Astrocyte (in vitro differentiated cells and primary cell): ENCODE measurements around the gene CSK. TPM values are rescaled to one million over a fixed set of nuclear protein-coding genes. Genes with fewer than 3 reads are reported as not detected.
A peak's percentile ranks its signal among the peaks of the same experiment; 100 is the strongest.

Experiments used
- DNase-seq: peaks from one replicate; pipeline ENCODE4 v3.0.0-alpha.2; 2010; ENCODE audit warnings: low read depth
- FAIRE-seq: peaks from 2 replicates; lab custom pipeline; 2011; peaks lifted over from hg19 to GRCh38; lab: Jason Lieb, UNC
- H2AFZ ChIP-seq: 2 replicates; pipeline ENCODE4 v1.6.0; 2012; ENCODE audit warnings: low read depth, low read length, inconsistent platforms
- H3K27ac ChIP-seq: 2 replicates; pipeline ENCODE4 v1.5.1; 2011; ENCODE audit warnings: low read depth, low read length, inconsistent platforms
- H3K27me3 ChIP-seq: 2 replicates; pipeline ENCODE4 v1.6.0; 2011; ENCODE audit warnings: low read length, inconsistent platforms; ENCODE audit not compliant: insufficient read depth
- H3K36me3 ChIP-seq: 2 replicates; pipeline ENCODE4 v1.5.1; 2011; ENCODE audit warnings: low read length, inconsistent platforms; ENCODE audit not compliant: insufficient read depth
- H3K4me1 ChIP-seq: 2 replicates; pipeline ENCODE4 v1.5.1; 2011; ENCODE audit warnings: low read length, inconsistent platforms; ENCODE audit not compliant: insufficient read depth
- H3K4me2 ChIP-seq: 2 replicates; pipeline ENCODE4 v1.6.0; 2012; ENCODE audit warnings: low read length, inconsistent platforms
- H3K4me3 ChIP-seq: 2 replicates; pipeline ENCODE4 v1.5.1; 2011; ENCODE audit warnings: low read depth, mild to moderate bottlenecking, low read length, inconsistent platforms; ENCODE audit not compliant: insufficient read depth
- H3K79me2 ChIP-seq: 2 replicates; pipeline ENCODE4 v1.6.0; 2012; ENCODE audit warnings: mild to moderate bottlenecking, low read length, inconsistent platforms; ENCODE audit not compliant: insufficient read depth
- H3K9ac ChIP-seq: 2 replicates; pipeline ENCODE4 v1.6.0; 2012; ENCODE audit warnings: mild to moderate bottlenecking, low read length, inconsistent platforms
- H3K9me3 ChIP-seq: 2 replicates; pipeline ENCODE4 v1.5.1; 2012; ENCODE audit warnings: low read depth, mild to moderate bottlenecking, low read length, inconsistent platforms; ENCODE audit not compliant: insufficient read depth
- H4K20me1 ChIP-seq: 2 replicates; pipeline ENCODE4 v1.6.0; 2012; ENCODE audit warnings: low read length, inconsistent platforms; ENCODE audit not compliant: insufficient read depth
- H3K27ac Mint-ChIP-seq: one replicate; pipeline ENCODE4 v1.8.0; 2021; ENCODE audit warnings: mild to moderate bottlenecking, mixed read lengths; ENCODE audit not compliant: unreplicated experiment
- H3K27me3 Mint-ChIP-seq: one replicate; pipeline ENCODE4 v1.8.0; 2021; ENCODE audit warnings: low read depth, mixed read lengths; ENCODE audit not compliant: unreplicated experiment
- H3K36me3 Mint-ChIP-seq: one replicate; pipeline ENCODE4 v1.8.0; 2021; ENCODE audit warnings: low read depth, mixed read lengths; ENCODE audit not compliant: unreplicated experiment
- H3K4me1 Mint-ChIP-seq: one replicate; pipeline ENCODE4 v1.8.0; 2021; ENCODE audit warnings: low read depth, mixed read lengths; ENCODE audit not compliant: unreplicated experiment
- H3K4me3 Mint-ChIP-seq: one replicate; pipeline ENCODE4 v1.8.0; 2021; ENCODE audit warnings: mild to moderate bottlenecking, moderate library complexity, mixed read lengths; ENCODE audit not compliant: unreplicated experiment
- H3K9me3 Mint-ChIP-seq: one replicate; pipeline ENCODE4 v1.8.0; 2021; ENCODE audit warnings: mild to moderate bottlenecking, mixed read lengths; ENCODE audit not compliant: unreplicated experiment
- EZH2 ChIP-seq: IDR thresholded peaks from 2 replicates; pipeline ENCODE4 v1.6.1; 2012; ENCODE audit warnings: mild to moderate bottlenecking, low read length, inconsistent platforms; ENCODE audit not compliant: insufficient read depth
- total RNA-seq: library from RNA; stranded (reverse); gene quantifications from 2 replicates; pipeline ENCODE4 v1.2.1, GENCODE V29; 2021
- TF ChIP-seq, protein P1 (sequence below): IDR thresholded peaks from 2 replicates; pipeline ENCODE4 v1.5.1; 2011; ENCODE audit warnings: low read depth, mild to moderate bottlenecking, inconsistent platforms, low read length, moderate library complexity; ENCODE audit not compliant: insufficient read depth

Gene CSK
- total RNA-seq, 1 donor from 2014 or later: 49.8 TPM

DNA sequence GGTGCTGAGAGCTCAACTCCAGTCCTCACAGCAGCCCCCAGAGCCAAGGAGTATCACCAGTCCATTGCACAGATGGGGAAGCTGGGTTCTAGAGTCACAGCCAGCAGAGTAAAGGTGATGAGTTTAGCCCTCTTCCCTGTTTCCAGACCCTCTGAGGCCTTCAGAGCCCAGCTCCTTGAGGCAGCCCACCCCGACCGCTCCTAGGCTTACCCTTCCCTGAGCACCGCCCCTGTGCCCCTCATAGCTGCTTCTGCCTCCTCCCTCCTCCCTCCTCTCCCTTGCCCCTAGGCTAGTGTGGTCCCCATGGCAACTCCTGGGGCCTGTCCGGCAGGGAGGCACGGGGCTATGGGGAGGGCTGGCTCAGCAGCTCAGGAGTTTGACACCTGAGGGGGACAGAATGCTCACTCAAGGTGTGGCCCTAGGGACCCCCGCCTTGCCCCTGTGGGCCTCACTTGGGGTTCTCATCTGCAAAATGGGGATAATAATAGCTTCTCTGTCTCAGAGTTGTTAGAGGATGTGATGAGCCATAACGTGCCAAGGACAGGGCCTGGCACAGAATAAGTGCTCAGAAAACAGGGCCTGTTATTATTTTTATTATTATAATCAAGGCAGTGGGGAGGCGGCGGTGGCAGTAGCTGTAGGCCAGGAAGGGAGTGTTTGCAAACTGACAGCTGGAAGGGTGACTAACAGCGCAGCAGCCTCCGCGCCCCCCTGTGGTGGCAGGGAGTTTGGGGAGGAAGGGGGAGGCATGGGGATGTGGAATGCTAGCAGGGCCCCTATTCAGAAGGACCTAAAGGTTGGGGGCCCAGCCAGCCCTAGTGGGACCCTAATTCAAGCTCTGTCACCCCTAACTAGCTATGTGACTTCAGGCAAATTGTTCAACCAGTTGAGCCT is 11.5 kb downstream of the CSK start:
- no peak for FAIRE-seq
- Histone ChIP-seq H2AFZ (no peak overlapping the region), H3K27me3 (no peaks in the 10 kb centered on the region)

DNA sequence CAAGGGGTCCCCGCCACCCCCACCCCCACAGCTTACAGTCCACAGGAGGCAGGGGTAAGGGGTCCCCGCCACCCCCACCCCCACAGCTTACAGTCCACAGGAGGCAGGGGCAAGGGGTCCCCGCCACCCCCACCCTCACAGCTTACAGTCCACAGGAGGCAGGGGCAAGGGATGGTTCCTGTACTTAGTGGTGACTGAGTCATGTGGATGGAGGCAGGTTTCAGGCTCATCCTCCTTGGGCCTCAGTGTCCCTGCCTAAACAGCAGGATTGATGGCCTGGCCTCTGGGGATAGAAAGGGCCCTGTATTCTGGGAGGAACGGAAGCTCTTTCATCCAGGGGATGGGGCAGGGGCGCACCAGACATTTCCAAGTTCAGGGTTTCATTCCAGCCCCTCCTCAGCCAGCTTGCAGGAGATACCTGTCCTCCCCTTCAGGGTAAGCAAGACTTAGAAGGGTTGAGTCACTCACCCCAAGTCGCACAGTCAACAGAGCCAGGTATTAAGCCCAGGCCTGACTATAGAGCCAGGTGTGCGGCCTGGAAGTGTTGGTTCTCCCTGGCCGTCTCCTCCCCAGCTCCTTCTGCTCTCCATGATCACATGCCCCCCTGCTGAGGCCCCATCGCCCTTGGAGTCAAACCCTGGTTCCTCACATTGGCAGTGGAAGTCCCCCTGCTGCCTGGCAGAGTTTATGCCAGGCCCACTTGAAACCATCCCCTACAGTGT is 12.5 kb downstream of the CSK start:
- TF ChIP-seq, protein P1, sequence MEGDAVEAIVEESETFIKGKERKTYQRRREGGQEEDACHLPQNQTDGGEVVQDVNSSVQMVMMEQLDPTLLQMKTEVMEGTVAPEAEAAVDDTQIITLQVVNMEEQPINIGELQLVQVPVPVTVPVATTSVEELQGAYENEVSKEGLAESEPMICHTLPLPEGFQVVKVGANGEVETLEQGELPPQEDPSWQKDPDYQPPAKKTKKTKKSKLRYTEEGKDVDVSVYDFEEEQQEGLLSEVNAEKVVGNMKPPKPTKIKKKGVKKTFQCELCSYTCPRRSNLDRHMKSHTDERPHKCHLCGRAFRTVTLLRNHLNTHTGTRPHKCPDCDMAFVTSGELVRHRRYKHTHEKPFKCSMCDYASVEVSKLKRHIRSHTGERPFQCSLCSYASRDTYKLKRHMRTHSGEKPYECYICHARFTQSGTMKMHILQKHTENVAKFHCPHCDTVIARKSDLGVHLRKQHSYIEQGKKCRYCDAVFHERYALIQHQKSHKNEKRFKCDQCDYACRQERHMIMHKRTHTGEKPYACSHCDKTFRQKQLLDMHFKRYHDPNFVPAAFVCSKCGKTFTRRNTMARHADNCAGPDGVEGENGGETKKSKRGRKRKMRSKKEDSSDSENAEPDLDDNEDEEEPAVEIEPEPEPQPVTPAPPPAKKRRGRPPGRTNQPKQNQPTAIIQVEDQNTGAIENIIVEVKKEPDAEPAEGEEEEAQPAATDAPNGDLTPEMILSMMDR: no peak
- TF ChIP-seq EZH2: no peak
- Histone ChIP-seq H3K9ac (no peak overlapping the region), H3K9me3 (no peaks in the 10 kb centered on the region), H3K4me3 (no peak overlapping the region), H3K79me2 (peaks cover 90% of the 10 kb centered on the region), H3K4me2 (no peak overlapping the region), H2AFZ (no peak overlapping the region), H3K4me1 (peaks cover 40% of the 10 kb centered on the region), H3K27ac (no peak overlapping the region), H3K27me3 (no peaks in the 10 kb centered on the region), H4K20me1 (peaks cover 91% of the 10 kb centered on the region), H3K36me3 (no peaks in the 10 kb centered on the region)
- FAIRE-seq (no peak), DNase-seq (no peak)
- H3K4me3 Mint-ChIP-seq: no peak overlapping the region
- H3K36me3 Mint-ChIP-seq: no peaks in the 10 kb centered on the region
- H3K9me3 Mint-ChIP-seq: no peaks in the 10 kb centered on the region
- H3K4me1 Mint-ChIP-seq: peaks cover 29% of the 10 kb centered on the region
- no peaks in the 10 kb centered on the region for H3K27me3 Mint-ChIP-seq
- H3K27ac Mint-ChIP-seq: no peak overlapping the region

More for the DNA sequence above, 11.5 kb downstream of the CSK start:
- no peak overlapping the region for H3K27ac Mint-ChIP-seq
- Histone ChIP-seq H3K79me2 (peaks cover 92% of the 10 kb centered on the region), H3K4me2 (peak overlapping the region; percentile 26), H3K36me3 (no peaks in the 10 kb centered on the region), H3K27ac (peak overlapping the region; percentile 15), H3K4me3 (no peak overlapping the region), H3K4me1 (peaks cover 49% of the 10 kb centered on the region), H3K9me3 (no peaks in the 10 kb centered on the region), H3K9ac (peak overlapping the region; percentile 13), H4K20me1 (peaks cover 92% of the 10 kb centered on the region)
- DNase-seq: no peak
- no peak overlapping the region for H3K4me3 Mint-ChIP-seq
- peaks cover 2% of the 10 kb centered on the region for H3K36me3 Mint-ChIP-seq
- peaks cover 32% of the 10 kb centered on the region for H3K4me1 Mint-ChIP-seq
- H3K27me3 Mint-ChIP-seq: no peaks in the 10 kb centered on the region
- TF ChIP-seq, protein P1: peak; percentile 29
- no peak for TF ChIP-seq EZH2
- no peaks in the 10 kb centered on the region for H3K9me3 Mint-ChIP-seq
